BE2C (cell line): ENCODE measurements around the gene GSAP.
"Not testable (repeated sequence)": the region's sequence is repeated elsewhere in the genome, so short reads cannot be mapped to it uniquely, and the experiment has no call there.

Experiments
- DNase-seq: peaks from one replicate; pipeline ENCODE4 v3.0.0-alpha.2; 2020
- H3K27me3 ChIP-seq: fragments of 250-450 bp; sonication (Bioruptor Pico); 2 replicates; pipeline ENCODE4 v1.5.1; 2020; ENCODE audit warnings: mild to moderate bottlenecking
- H3K36me3 ChIP-seq: fragments of 250-450 bp; sonication (Bioruptor Pico); 2 replicates; pipeline ENCODE4 v1.5.1; 2020; ENCODE audit warnings: mild to moderate bottlenecking
- H3K4me1 ChIP-seq: fragments of 250-450 bp; sonication (Bioruptor Pico); 2 replicates; pipeline ENCODE4 v1.5.1; 2020
- H3K4me3 ChIP-seq: 2 replicates; pipeline ENCODE4 v1.5.1; 2011; ENCODE audit warnings: low read depth, low read length
- H3K9me3 ChIP-seq: fragments of 250-450 bp; sonication (Bioruptor Pico); 2 replicates; pipeline ENCODE4 v1.5.1; 2020
- TF ChIP-seq, protein P1 (sequence below): IDR thresholded peaks from 2 replicates; pipeline ENCODE4 v1.5.1; 2012; ENCODE audit warnings: mild to moderate bottlenecking, low read depth, low read length

GSAP gene

DNA sequence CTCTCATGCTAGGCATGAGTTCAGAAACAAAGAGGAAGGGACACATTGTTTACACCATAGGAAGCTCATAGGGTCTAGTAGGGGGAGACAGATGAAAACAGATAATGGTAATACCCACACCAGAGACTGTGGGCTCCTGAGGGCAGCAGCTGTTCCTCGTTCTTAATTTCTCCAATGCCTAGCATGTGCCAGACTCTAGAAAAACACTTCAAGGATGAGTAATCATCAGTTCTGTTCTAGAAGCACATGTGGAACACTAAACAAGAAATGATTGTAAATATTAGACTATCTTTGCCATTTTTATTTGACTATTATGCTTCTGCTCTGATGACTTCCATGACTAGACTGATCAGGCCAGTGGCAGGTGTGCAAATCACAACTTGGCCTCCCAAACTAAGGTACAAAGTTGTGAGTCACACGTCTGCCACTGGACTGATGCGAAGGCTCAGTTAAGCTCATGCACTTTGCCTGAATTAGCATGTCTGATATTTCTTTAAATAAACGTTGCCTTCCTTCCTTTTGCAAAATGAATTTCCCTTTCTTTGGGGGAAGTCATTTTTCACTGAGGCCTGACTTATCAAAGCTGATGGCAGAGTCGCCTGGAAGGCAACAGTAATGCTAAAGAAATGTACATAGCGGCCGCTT, 127.4 kb downstream of the GSAP start:
- Histone ChIP-seq H3K9me3 (no peaks in the 10 kb centered on the region), H3K4me1 (no peaks in the 10 kb centered on the region), H3K4me3 (no peak overlapping the region), H3K36me3 (no peaks in the 10 kb centered on the region), H3K27me3 (no peaks in the 10 kb centered on the region)
- DNase-seq: no peak
- TF ChIP-seq, protein P1, sequence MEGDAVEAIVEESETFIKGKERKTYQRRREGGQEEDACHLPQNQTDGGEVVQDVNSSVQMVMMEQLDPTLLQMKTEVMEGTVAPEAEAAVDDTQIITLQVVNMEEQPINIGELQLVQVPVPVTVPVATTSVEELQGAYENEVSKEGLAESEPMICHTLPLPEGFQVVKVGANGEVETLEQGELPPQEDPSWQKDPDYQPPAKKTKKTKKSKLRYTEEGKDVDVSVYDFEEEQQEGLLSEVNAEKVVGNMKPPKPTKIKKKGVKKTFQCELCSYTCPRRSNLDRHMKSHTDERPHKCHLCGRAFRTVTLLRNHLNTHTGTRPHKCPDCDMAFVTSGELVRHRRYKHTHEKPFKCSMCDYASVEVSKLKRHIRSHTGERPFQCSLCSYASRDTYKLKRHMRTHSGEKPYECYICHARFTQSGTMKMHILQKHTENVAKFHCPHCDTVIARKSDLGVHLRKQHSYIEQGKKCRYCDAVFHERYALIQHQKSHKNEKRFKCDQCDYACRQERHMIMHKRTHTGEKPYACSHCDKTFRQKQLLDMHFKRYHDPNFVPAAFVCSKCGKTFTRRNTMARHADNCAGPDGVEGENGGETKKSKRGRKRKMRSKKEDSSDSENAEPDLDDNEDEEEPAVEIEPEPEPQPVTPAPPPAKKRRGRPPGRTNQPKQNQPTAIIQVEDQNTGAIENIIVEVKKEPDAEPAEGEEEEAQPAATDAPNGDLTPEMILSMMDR: no peak

GRCh38 chr7:77284616-77285015, 131.5 kb downstream of the GSAP start:
- DNase-seq: no peak
- Histone ChIP-seq H3K4me3 (no peak overlapping the region), H3K36me3 (no peaks in the 10 kb centered on the region), H3K9me3 (no peaks in the 10 kb centered on the region), H3K4me1 (no peaks in the 10 kb centered on the region), H3K27me3 (peaks cover 8% of the 10 kb centered on the region; the same call in 1 of the 2 replicates)
- TF ChIP-seq, protein P1: no peak

GRCh38 chr7:77284005-77284404, 132.1 kb downstream of the GSAP start:
- TF ChIP-seq, protein P1: no peak
- Histone ChIP-seq H3K9me3 (no peaks in the 10 kb centered on the region), H3K4me1 (no peaks in the 10 kb centered on the region), H3K27me3 (peaks cover 8% of the 10 kb centered on the region; the same call in 1 of the 2 replicates), H3K4me3 (no peak overlapping the region), H3K36me3 (no peaks in the 10 kb centered on the region)
- no peak for DNase-seq

GRCh38 chr7:77282897-77283296, 133.3 kb downstream of the GSAP start:
- peaks cover 10% of the 10 kb centered on the region for H3K27me3 ChIP-seq
- H3K4me3 ChIP-seq: no peak overlapping the region
- H3K4me1 ChIP-seq: no peaks in the 10 kb centered on the region
- DNase-seq: no peak
- TF ChIP-seq, protein P1: no peak
- H3K9me3 ChIP-seq: no peaks in the 10 kb centered on the region
- H3K36me3 ChIP-seq: no peaks in the 10 kb centered on the region

DNA sequence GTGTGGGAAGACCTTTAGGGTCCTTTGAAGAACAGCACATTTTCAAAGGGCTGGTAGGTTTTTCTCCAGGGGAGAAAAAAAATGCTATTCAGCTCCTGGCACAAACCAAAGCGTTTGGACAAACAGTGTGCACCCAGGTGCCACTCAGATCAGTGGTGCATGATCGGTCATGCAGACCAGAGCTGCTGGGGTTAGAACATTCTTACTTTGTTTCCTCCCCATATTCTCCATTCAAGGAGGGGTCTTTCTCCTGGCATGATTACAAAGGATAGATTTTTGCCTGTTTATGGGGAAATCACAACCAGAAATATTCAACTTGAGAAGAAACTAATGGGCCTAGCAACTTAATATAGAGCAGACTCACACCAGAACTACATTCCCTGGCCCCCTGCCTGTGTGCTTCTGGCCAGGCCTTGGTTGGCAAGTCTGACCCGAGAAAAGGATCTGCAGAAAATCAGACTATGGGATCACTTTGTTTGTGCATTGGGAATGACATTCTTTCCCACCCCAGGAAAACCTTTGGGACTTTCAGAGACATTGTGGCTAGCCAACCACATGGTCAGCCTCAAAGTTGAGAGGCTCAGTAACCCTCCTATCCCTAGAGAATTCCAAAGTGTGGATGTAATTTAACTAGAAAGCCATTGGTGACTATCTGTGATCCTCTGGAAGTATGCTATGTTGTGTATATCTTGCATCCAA, 134.2 kb downstream of the GSAP start:
- DNase-seq: no peak
- Histone ChIP-seq H3K27me3 (peaks cover 11% of the 10 kb centered on the region), H3K36me3 (no peaks in the 10 kb centered on the region), H3K4me1 (no peaks in the 10 kb centered on the region), H3K9me3 (no peaks in the 10 kb centered on the region), H3K4me3 (no peak overlapping the region)
- TF ChIP-seq, protein P1: no peak

DNA sequence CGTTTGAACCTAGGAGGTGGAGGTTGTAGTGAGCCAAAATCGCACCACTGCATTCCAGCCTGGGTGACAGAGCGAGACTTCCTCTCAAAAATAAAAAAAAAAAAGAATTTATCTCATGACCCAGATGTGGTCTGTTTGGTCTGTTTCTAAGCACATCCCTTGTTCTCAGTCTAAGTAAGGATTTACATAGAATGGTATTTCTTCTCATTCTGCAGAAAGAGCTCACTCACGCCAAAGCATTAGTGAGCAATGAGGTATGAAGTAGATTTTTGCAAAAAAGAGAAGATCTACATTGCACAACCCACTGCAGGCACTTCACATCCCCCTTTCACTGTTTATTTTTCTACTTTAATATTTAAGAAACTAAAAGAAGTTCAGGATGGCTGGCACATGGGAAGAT, 140.0 kb downstream of the GSAP start:
- no peaks in the 10 kb centered on the region for H3K4me1 ChIP-seq
- no peak for DNase-seq
- no peaks in the 10 kb centered on the region for H3K36me3 ChIP-seq
- peaks cover 8% of the 10 kb centered on the region for H3K27me3 ChIP-seq
- H3K9me3 ChIP-seq: no peaks in the 10 kb centered on the region
- TF ChIP-seq, protein P1: no peak
- no peak overlapping the region for H3K4me3 ChIP-seq

GRCh38 chr7:77275663-77276062, 140.5 kb downstream of the GSAP start:
- not testable (repeated sequence) for DNase-seq, H3K4me3 ChIP-seq, H3K4me1 ChIP-seq

More at GRCh38 chr7:77275663-77276062, 140.5 kb downstream of the GSAP start:
- H3K9me3 ChIP-seq, H3K27me3 ChIP-seq, H3K36me3 ChIP-seq: not testable (repeated sequence)
